PC-3 (cell line): ENCODE data around the gene CCSER2.

Experiments used
- EZH2phosphoT487 ChIP-seq: fragments of 300-600 bp; sonication (generic); IDR thresholded peaks from 2 replicates; pipeline ENCODE4 v1.6.1; 2018; ENCODE audit warnings: mild to moderate bottlenecking, antibody characterized with exemption, low read length, borderline replicate concordance
- TF ChIP-seq, protein P1 (sequence below): fragments of 300-600 bp; sonication (generic); conservative IDR thresholded peaks from 2 replicates; pipeline ENCODE4 v1.5.1; 2017; ENCODE audit warnings: antibody characterized with exemption, low read depth, mild to moderate bottlenecking, low read length

DNA sequence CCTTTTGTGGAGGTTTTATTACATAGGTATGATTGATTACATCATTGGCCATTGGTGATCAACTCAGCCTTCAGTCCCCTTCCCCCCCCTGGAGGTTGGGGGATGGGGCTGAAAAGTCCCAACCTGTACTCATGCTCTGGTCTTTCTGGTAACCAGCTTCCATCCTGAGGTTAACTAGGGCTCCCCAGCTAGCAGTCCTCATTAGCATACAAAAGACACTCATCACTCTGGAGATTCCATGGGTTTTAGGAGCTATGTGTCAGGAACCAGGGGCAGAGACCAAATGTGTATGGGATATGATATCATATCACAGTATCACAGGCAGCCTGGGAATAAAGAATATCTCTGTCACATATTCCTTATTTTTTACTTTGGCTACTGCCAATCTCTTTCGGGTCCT is 13.6 kb downstream of the CCSER2 start:
- TF ChIP-seq, protein P1, sequence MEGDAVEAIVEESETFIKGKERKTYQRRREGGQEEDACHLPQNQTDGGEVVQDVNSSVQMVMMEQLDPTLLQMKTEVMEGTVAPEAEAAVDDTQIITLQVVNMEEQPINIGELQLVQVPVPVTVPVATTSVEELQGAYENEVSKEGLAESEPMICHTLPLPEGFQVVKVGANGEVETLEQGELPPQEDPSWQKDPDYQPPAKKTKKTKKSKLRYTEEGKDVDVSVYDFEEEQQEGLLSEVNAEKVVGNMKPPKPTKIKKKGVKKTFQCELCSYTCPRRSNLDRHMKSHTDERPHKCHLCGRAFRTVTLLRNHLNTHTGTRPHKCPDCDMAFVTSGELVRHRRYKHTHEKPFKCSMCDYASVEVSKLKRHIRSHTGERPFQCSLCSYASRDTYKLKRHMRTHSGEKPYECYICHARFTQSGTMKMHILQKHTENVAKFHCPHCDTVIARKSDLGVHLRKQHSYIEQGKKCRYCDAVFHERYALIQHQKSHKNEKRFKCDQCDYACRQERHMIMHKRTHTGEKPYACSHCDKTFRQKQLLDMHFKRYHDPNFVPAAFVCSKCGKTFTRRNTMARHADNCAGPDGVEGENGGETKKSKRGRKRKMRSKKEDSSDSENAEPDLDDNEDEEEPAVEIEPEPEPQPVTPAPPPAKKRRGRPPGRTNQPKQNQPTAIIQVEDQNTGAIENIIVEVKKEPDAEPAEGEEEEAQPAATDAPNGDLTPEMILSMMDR, result no peak
- TF ChIP-seq EZH2phosphoT487, result no peak
